ENCODE measurements around the gene CCT8.

DNA sequence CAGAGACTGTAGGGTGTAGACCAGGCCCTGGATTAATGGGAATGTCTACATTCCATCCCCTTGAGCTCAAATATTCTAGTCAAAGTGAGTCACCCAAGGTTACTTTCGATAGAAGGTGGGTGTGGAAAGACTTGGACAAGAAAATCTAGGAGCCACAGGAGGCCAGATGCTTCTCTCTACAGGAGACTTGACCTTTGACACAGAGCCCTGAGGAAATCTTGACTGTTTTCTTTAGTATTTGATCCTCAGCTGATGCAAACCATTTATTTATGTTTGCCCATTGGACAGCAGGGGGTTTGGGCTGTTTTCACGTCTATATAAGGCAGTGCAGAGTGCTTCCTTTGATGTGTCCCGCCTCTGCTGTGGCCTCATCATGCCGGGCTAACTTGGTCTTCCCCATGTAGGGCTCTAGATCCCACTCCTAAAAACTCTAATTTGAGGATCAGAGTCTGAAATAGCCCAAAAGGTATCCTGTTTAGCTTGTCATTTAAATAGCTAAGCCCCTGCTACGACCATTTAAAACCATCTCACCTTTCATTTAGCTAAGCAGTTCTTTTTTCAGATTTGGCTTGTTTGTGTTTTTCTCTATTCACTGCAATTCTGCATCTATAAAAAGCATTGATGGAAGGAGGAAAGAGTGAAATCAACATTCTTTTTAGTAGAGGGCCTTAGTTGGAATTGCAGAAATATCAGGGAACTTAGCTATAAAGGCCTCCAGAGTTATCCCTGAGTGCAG, 41.5 kb upstream of the CCT8 start:
- TF ChIP-seq, protein P1, sequence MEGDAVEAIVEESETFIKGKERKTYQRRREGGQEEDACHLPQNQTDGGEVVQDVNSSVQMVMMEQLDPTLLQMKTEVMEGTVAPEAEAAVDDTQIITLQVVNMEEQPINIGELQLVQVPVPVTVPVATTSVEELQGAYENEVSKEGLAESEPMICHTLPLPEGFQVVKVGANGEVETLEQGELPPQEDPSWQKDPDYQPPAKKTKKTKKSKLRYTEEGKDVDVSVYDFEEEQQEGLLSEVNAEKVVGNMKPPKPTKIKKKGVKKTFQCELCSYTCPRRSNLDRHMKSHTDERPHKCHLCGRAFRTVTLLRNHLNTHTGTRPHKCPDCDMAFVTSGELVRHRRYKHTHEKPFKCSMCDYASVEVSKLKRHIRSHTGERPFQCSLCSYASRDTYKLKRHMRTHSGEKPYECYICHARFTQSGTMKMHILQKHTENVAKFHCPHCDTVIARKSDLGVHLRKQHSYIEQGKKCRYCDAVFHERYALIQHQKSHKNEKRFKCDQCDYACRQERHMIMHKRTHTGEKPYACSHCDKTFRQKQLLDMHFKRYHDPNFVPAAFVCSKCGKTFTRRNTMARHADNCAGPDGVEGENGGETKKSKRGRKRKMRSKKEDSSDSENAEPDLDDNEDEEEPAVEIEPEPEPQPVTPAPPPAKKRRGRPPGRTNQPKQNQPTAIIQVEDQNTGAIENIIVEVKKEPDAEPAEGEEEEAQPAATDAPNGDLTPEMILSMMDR (conservative IDR thresholded peaks at IDR 0.05; ENCODE audit: low read depth, low read length) = no peak
- TF ChIP-seq MXI1 (IDR thresholded peaks at IDR 0.05; ENCODE audit: borderline replicate concordance, low read depth, low read length) (no peak), FOS (IDR thresholded peaks at IDR 0.05; ENCODE audit: low read depth, low read length) (peak; percentile 47; the same call in 1 of the 2 replicates), POLR2A (IDR thresholded peaks at IDR 0.05; ENCODE audit: low read depth, low read length) (no peak), MAZ (IDR thresholded peaks at IDR 0.05; ENCODE audit: borderline replicate concordance, low read depth, low read length) (no peak), RAD21 (IDR thresholded peaks at IDR 0.05; ENCODE audit: low read length) (no peak), RCOR1 (IDR thresholded peaks at IDR 0.05; ENCODE audit: insufficient replicate concordance, low read length) (no peak), RFX5 (IDR thresholded peaks at IDR 0.05; ENCODE audit: low read depth, low read length) (no peak), MAFK (IDR thresholded peaks at IDR 0.05; ENCODE audit: low read depth, low read length) (no peak), CEBPB (IDR thresholded peaks at IDR 0.05; ENCODE audit: low read depth, low read length) (peak; percentile 40; the same call in 1 of the 2 replicates), BHLHE40 (IDR thresholded peaks at IDR 0.05; ENCODE audit: low read depth, low read length) (no peak)
- TF ChIP-seq, protein P2, sequence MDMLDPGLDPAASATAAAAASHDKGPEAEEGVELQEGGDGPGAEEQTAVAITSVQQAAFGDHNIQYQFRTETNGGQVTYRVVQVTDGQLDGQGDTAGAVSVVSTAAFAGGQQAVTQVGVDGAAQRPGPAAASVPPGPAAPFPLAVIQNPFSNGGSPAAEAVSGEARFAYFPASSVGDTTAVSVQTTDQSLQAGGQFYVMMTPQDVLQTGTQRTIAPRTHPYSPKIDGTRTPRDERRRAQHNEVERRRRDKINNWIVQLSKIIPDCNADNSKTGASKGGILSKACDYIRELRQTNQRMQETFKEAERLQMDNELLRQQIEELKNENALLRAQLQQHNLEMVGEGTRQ (IDR thresholded peaks at IDR 0.05; ENCODE audit: low read depth, low read length) = no peak
- TF ChIP-seq, protein P3, sequence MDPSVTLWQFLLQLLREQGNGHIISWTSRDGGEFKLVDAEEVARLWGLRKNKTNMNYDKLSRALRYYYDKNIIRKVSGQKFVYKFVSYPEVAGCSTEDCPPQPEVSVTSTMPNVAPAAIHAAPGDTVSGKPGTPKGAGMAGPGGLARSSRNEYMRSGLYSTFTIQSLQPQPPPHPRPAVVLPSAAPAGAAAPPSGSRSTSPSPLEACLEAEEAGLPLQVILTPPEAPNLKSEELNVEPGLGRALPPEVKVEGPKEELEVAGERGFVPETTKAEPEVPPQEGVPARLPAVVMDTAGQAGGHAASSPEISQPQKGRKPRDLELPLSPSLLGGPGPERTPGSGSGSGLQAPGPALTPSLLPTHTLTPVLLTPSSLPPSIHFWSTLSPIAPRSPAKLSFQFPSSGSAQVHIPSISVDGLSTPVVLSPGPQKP (IDR thresholded peaks at IDR 0.05; ENCODE audit: borderline replicate concordance, low read depth, low read length) = no peak

All from IMR-90 (cell line).